ENCODE measurements around the gene EXO5.
A peak's percentile ranks its signal among the peaks of the same experiment; 100 is the strongest.

EXO5 gene

GRCh38 chr1:40476924-40477677, 31.5 kb upstream of the EXO5 start, which contains the start of gene ZFP69:
ZFP69 (plus strand) TSS chr1:40477290; CDS start chr1:40479362, 2,072 bp downstream.
- 3% methylated on average over 42 of the region's 65 CpGs for WGBS
- peak; percentile 66 for DNase-seq
- peak within 1 kb of the TSS; percentile 68 to 84 for H3K4me3 ChIP-seq (ENCODE audit: insufficient read depth in 1 of 2, low read depth in 1 of 2, low read length in 2 of 2)

GRCh38 chr1:40477678-40478053, 30.9 kb upstream of the EXO5 start:
- no peak overlapping the region for H2BK5ac ChIP-seq (ENCODE audit: low read depth, low read length, poor library complexity, severe bottlenecking)
- H3K18ac ChIP-seq (ENCODE audit: low read depth in 1 of 2, low read length in 2 of 2) = peak overlapping the region in 1 of 2 experiments; percentile 80
- H4K91ac ChIP-seq (ENCODE audit: low read length) = no peak overlapping the region
- H2BK12ac ChIP-seq (ENCODE audit: low read length in 2 of 2) = peak overlapping the region in 1 of 2 experiments; percentile 48
- peak; percentile 45 for DNase-seq
- H3K36me3 ChIP-seq (ENCODE audit: control insufficient read depth in 1 of 2, insufficient read depth in 2 of 2, low read depth in 1 of 2, low read length in 2 of 2) = peaks cover 0 to 21% of the 10 kb centered on the region in 2 experiments
- H2BK120ac ChIP-seq (ENCODE audit: low read depth, low read length) = no peak overlapping the region
- H2AK5ac ChIP-seq (ENCODE audit: low read length, severe bottlenecking) = no peak overlapping the region
- peak overlapping the region; percentile 66 for H4K8ac ChIP-seq (ENCODE audit: low read length)
- H3K4me1 ChIP-seq (ENCODE audit: control insufficient read depth, insufficient read depth, low read depth, low read length) = no peaks in the 10 kb centered on the region
- no peaks in the 10 kb centered on the region for H3K27me3 ChIP-seq (ENCODE audit: control insufficient read depth in 1 of 2, insufficient read depth in 1 of 2, low read length in 2 of 2)
- H3K4me2 ChIP-seq (ENCODE audit: low read length, poor library complexity, severe bottlenecking) = peak overlapping the region; percentile 77
- peak overlapping the region in 1 of 2 experiments; percentile 7 for H3K14ac ChIP-seq (ENCODE audit: low read length in 2 of 2)
- H3K27ac ChIP-seq (ENCODE audit: low read length, poor library complexity, severe bottlenecking) = no peak overlapping the region
- H3K9me3 ChIP-seq (ENCODE audit: control insufficient read depth, low read length) = peaks cover 57% of the 10 kb centered on the region
- 15% methylated on average over 10 of the region's 17 CpGs for WGBS
- H3K9ac ChIP-seq (ENCODE audit: low read length) = peak overlapping the region; percentile 85
- peak overlapping the region in 1 of 2 experiments; percentile 87 for H3K23ac ChIP-seq (ENCODE audit: low read length in 2 of 2)
- H3K4me3 ChIP-seq (ENCODE audit: insufficient read depth in 1 of 2, low read depth in 1 of 2, low read length in 2 of 2) = peak overlapping the region; percentile 68 to 84
- peaks cover 2% of the 10 kb centered on the region for H3K79me1 ChIP-seq (replicated peaks; ENCODE audit: low read length, poor library complexity, severe bottlenecking)
- H2AFZ ChIP-seq (ENCODE audit: low read depth, low read length) = peak overlapping the region; percentile 100
- H3K4ac ChIP-seq (ENCODE audit: low read depth in 1 of 2, low read length in 2 of 2) = peak overlapping the region in 1 of 2 experiments; percentile 58
- no peak overlapping the region for H2BK15ac ChIP-seq (ENCODE audit: low read depth, poor library complexity, severe bottlenecking)

More at GRCh38 chr1:40476924-40477677, 31.5 kb upstream of the EXO5 start, which contains the start of gene ZFP69:
- H4K91ac ChIP-seq (ENCODE audit: low read length) = no peak within 1 kb of the TSS
- peaks cover 54% of the 10 kb centered on the region for H3K9me3 ChIP-seq (ENCODE audit: control insufficient read depth, low read length)
- peaks cover 2% of the 10 kb centered on the region for H3K79me1 ChIP-seq (replicated peaks; ENCODE audit: low read length, poor library complexity, severe bottlenecking)
- H4K8ac ChIP-seq (ENCODE audit: low read length) = peak within 1 kb of the TSS; percentile 94
- H3K27me3 ChIP-seq (ENCODE audit: control insufficient read depth in 1 of 2, insufficient read depth in 1 of 2, low read length in 2 of 2) = no peaks in the 10 kb centered on the region
- H2BK5ac ChIP-seq (ENCODE audit: low read depth, low read length, poor library complexity, severe bottlenecking) = no peak within 1 kb of the TSS
- no peak within 1 kb of the TSS for H2BK120ac ChIP-seq (ENCODE audit: low read depth, low read length)
- H2BK12ac ChIP-seq (ENCODE audit: low read length in 2 of 2) = peak within 1 kb of the TSS in 1 of 2 experiments; percentile 48
- H3K9ac ChIP-seq (ENCODE audit: low read length) = peak within 1 kb of the TSS; percentile 85
- H3K36me3 ChIP-seq (ENCODE audit: control insufficient read depth in 1 of 2, insufficient read depth in 2 of 2, low read depth in 1 of 2, low read length in 2 of 2) = peaks cover 0 to 16% of the 10 kb centered on the region in 2 experiments
- H3K4ac ChIP-seq (ENCODE audit: low read depth in 1 of 2, low read length in 2 of 2) = peak within 1 kb of the TSS in 1 of 2 experiments; percentile 58
- H2BK15ac ChIP-seq (ENCODE audit: low read depth, poor library complexity, severe bottlenecking) = no peak within 1 kb of the TSS
- H2AFZ ChIP-seq (ENCODE audit: low read depth, low read length) = peak within 1 kb of the TSS; percentile 100
- peak within 1 kb of the TSS; percentile 80 to 85 for H3K18ac ChIP-seq (ENCODE audit: low read depth in 1 of 2, low read length in 2 of 2)
- no peak within 1 kb of the TSS for H3K27ac ChIP-seq (ENCODE audit: low read length, poor library complexity, severe bottlenecking)
- H3K4me2 ChIP-seq (ENCODE audit: low read length, poor library complexity, severe bottlenecking) = peak within 1 kb of the TSS; percentile 77
- H3K23ac ChIP-seq (ENCODE audit: low read length in 2 of 2) = peak within 1 kb of the TSS in 1 of 2 experiments; percentile 87
- H3K4me1 ChIP-seq (ENCODE audit: control insufficient read depth, insufficient read depth, low read depth, low read length) = no peaks in the 10 kb centered on the region
- no peak within 1 kb of the TSS for H2AK5ac ChIP-seq (ENCODE audit: low read length, severe bottlenecking)
- H3K14ac ChIP-seq (ENCODE audit: low read length in 2 of 2) = peak within 1 kb of the TSS in 1 of 2 experiments; percentile 44

DNA sequence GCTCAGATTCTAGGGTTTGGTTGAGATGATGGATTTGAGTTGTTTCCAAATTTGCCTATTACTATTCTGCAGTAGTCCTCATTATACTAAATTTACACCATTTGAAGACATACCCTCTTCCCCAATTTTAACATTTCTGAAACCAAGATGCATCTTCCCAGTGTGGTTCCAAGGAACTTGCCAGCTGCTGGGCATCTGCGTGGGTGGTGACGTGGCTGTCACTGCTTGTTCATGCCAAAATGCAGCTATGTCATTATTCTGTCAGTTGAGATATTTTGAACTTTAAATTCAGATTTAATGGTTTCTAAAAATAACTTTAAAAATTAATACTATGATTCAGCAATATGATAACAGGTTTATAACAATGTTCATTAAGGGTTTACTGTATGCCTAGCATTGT, 30.3 kb upstream of the EXO5 start:
- Histone ChIP-seq H3K36me3 (ENCODE audit: control insufficient read depth in 1 of 2, insufficient read depth in 2 of 2, low read depth in 1 of 2, low read length in 2 of 2) (peaks cover 0 to 26% of the 10 kb centered on the region in 2 experiments), H2BK5ac (ENCODE audit: low read depth, low read length, poor library complexity, severe bottlenecking) (no peak overlapping the region), H3K23ac (ENCODE audit: low read length in 2 of 2) (no peak overlapping the region), H3K9me3 (ENCODE audit: control insufficient read depth, low read length) (peaks cover 56% of the 10 kb centered on the region), H3K4ac (ENCODE audit: low read depth in 1 of 2, low read length in 2 of 2) (no peak overlapping the region), H3K18ac (ENCODE audit: low read depth in 1 of 2, low read length in 2 of 2) (no peak overlapping the region), H3K79me1 (replicated peaks; ENCODE audit: low read length, poor library complexity, severe bottlenecking) (peaks cover 2% of the 10 kb centered on the region), H4K91ac (ENCODE audit: low read length) (no peak overlapping the region), H4K8ac (ENCODE audit: low read length) (no peak overlapping the region), H3K27ac (ENCODE audit: low read length, poor library complexity, severe bottlenecking) (no peak overlapping the region), H3K4me2 (ENCODE audit: low read length, poor library complexity, severe bottlenecking) (no peak overlapping the region), H3K14ac (ENCODE audit: low read length in 2 of 2) (no peak overlapping the region), H3K4me3 (ENCODE audit: insufficient read depth in 1 of 2, low read depth in 1 of 2, low read length in 2 of 2) (peak overlapping the region in 1 of 2 experiments; percentile 84), H2BK120ac (ENCODE audit: low read depth, low read length) (no peak overlapping the region), H3K4me1 (ENCODE audit: control insufficient read depth, insufficient read depth, low read depth, low read length) (no peaks in the 10 kb centered on the region), H3K9ac (ENCODE audit: low read length) (peak overlapping the region; percentile 85), H3K27me3 (ENCODE audit: control insufficient read depth in 1 of 2, insufficient read depth in 1 of 2, low read length in 2 of 2) (no peaks in the 10 kb centered on the region), H2AK5ac (ENCODE audit: low read length, severe bottlenecking) (no peak overlapping the region), H2AFZ (ENCODE audit: low read depth, low read length) (no peak overlapping the region), H2BK15ac (ENCODE audit: low read depth, poor library complexity, severe bottlenecking) (no peak overlapping the region), H2BK12ac (ENCODE audit: low read length in 2 of 2) (no peak overlapping the region)
- DNase-seq = no peak
- 100% methylated on average over 1 of the region's 2 CpGs for WGBS

DNA sequence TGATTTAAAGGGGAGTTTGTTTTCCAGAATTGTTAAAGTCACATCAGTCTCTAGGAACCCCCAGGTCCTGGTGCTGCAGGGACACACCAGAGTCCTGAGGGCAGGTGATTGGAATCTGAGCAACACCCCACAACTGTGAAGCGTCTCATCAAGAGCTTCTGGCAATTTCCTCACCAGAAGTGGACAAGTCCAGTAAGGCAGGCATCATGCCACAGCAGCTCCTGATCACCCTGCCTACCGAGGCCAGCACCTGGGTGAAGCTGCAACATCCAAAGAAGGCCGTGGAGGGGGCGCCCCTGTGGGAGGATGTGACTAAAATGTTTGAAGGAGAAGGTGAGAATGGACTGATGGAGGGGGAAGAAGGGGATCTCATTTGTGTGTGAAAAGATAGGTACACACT, 29.4 kb upstream of the EXO5 start:
- H2AFZ ChIP-seq (ENCODE audit: low read depth, low read length) = no peak overlapping the region
- H3K4me1 ChIP-seq (ENCODE audit: control insufficient read depth, insufficient read depth, low read depth, low read length) = no peaks in the 10 kb centered on the region
- peaks cover 3 to 31% of the 10 kb centered on the region in 2 experiments for H3K36me3 ChIP-seq (ENCODE audit: control insufficient read depth in 1 of 2, insufficient read depth in 2 of 2, low read depth in 1 of 2, low read length in 2 of 2)
- no peak overlapping the region for H2BK15ac ChIP-seq (ENCODE audit: low read depth, poor library complexity, severe bottlenecking)
- H3K9ac ChIP-seq (ENCODE audit: low read length) = no peak overlapping the region
- H3K14ac ChIP-seq (ENCODE audit: low read length in 2 of 2) = no peak overlapping the region
- H3K23ac ChIP-seq (ENCODE audit: low read length in 2 of 2) = no peak overlapping the region
- H4K91ac ChIP-seq (ENCODE audit: low read length) = no peak overlapping the region
- H2BK120ac ChIP-seq (ENCODE audit: low read depth, low read length) = no peak overlapping the region
- no peak for DNase-seq
- H3K27me3 ChIP-seq (ENCODE audit: control insufficient read depth in 1 of 2, insufficient read depth in 1 of 2, low read length in 2 of 2) = no peaks in the 10 kb centered on the region
- no peak overlapping the region for H3K4ac ChIP-seq (ENCODE audit: low read depth in 1 of 2, low read length in 2 of 2)
- no peak overlapping the region for H3K27ac ChIP-seq (ENCODE audit: low read length, poor library complexity, severe bottlenecking)
- no peak overlapping the region for H2BK5ac ChIP-seq (ENCODE audit: low read depth, low read length, poor library complexity, severe bottlenecking)
- H3K4me3 ChIP-seq (ENCODE audit: insufficient read depth in 1 of 2, low read depth in 1 of 2, low read length in 2 of 2) = no peak overlapping the region
- no peak overlapping the region for H2AK5ac ChIP-seq (ENCODE audit: low read length, severe bottlenecking)
- H3K4me2 ChIP-seq (ENCODE audit: low read length, poor library complexity, severe bottlenecking) = no peak overlapping the region
- H4K8ac ChIP-seq (ENCODE audit: low read length) = no peak overlapping the region
- WGBS = 95% methylated on average over 4 of the region's 4 CpGs
- H3K9me3 ChIP-seq (ENCODE audit: control insufficient read depth, low read length) = peaks cover 54% of the 10 kb centered on the region
- peaks cover 2% of the 10 kb centered on the region for H3K79me1 ChIP-seq (replicated peaks; ENCODE audit: low read length, poor library complexity, severe bottlenecking)
- no peak overlapping the region for H3K18ac ChIP-seq (ENCODE audit: low read depth in 1 of 2, low read length in 2 of 2)
- H2BK12ac ChIP-seq (ENCODE audit: low read length in 2 of 2) = no peak overlapping the region

All from mesenchymal stem cell (in vitro differentiated cells and primary cell).